Hepatocyte (in vitro differentiated cells): ENCODE results near the gene DOCK4. TPM values are rescaled to one million over a fixed set of nuclear protein-coding genes. Genes with fewer than 3 reads are reported as not detected.

ENCODE experiments used
- DNase-seq: peaks from one replicate; pipeline ENCODE4 v3.0.0-alpha.2; 2016; ENCODE audit warnings: low spot score
- H2AFZ ChIP-seq: fragments of 200-600 bp; sonication (generic); 2 replicates; pipeline ENCODE4 v1.6.0; 2016; ENCODE audit warnings: antibody characterized with exemption, mild to moderate bottlenecking
- H3K27ac ChIP-seq: fragments of 200-600 bp; sonication (generic); 2 replicates; pipeline ENCODE4 v1.5.1; 2016; ENCODE audit warnings: mild to moderate bottlenecking
- H3K27me3 ChIP-seq: fragments of 200-600 bp; sonication (generic); 2 replicates; pipeline ENCODE4 v1.6.1; 2016
- H3K36me3 ChIP-seq: fragments of 200-600 bp; sonication (generic); replicated peaks from 2 replicates; pipeline ENCODE4 v1.5.1; 2016; ENCODE audit warnings: low read depth; ENCODE audit not compliant: insufficient read depth
- H3K4me1 ChIP-seq: fragments of 200-600 bp; sonication (generic); 2 replicates; pipeline ENCODE4 v1.5.1; 2016; ENCODE audit warnings: mild to moderate bottlenecking, moderate library complexity; ENCODE audit not compliant: insufficient read depth
- H3K4me2 ChIP-seq: fragments of 200-600 bp; sonication (generic); 2 replicates; pipeline ENCODE4 v1.6.0; 2016
- H3K4me3 ChIP-seq: fragments of 200-600 bp; sonication (generic); 2 replicates; pipeline ENCODE4 v1.5.1; 2016; ENCODE audit warnings: mild to moderate bottlenecking
- H3K79me2 ChIP-seq: fragments of 200-600 bp; sonication (generic); 2 replicates; pipeline ENCODE4 v1.6.0; 2017; ENCODE audit warnings: mild to moderate bottlenecking
- H3K9me2 ChIP-seq: fragments of 200-600 bp; sonication (generic); replicated peaks from 2 replicates; pipeline ENCODE4 v1.6.0; 2017; ENCODE audit warnings: mild to moderate bottlenecking; ENCODE audit not compliant: insufficient read depth
- H3K9me3 ChIP-seq: fragments of 200-600 bp; sonication (generic); 2 replicates; pipeline ENCODE4 v1.5.1; 2016; ENCODE audit warnings: low read depth, mild to moderate bottlenecking
- H4K20me1 ChIP-seq: fragments of 200-600 bp; sonication (generic); 2 replicates; pipeline ENCODE4 v1.6.0; 2016; ENCODE audit warnings: mild to moderate bottlenecking; ENCODE audit not compliant: insufficient read depth, poor library complexity, severe bottlenecking
- EZH2 ChIP-seq: fragments of 200-600 bp; sonication (generic); IDR thresholded peaks from 2 replicates; pipeline ENCODE4 v1.6.1; 2016; ENCODE audit warnings: antibody characterized with exemption, mild to moderate bottlenecking, borderline replicate concordance
- EZH2phosphoT487 ChIP-seq: fragments of 200-600 bp; sonication (generic); IDR thresholded peaks from one replicate; pipeline ENCODE4 v1.6.1; 2018; ENCODE audit warnings: antibody characterized with exemption, mild to moderate bottlenecking, low read depth, moderate library complexity; ENCODE audit not compliant: unreplicated experiment, severe bottlenecking
- WGBS: methylation state at CpG from one replicate; pipeline ENCODE4 v1.1.6; 2016; ENCODE audit warnings: low lambda C conversion rate; ENCODE audit errors: missing lambda C conversion rate; 5-methylcytosine and 5-hydroxymethylcytosine counted together
- polyA plus RNA-seq: library from polyadenylated mRNA; unstranded; fragments of >200 nt; fragmentation: Nextera tagmentation; extraction: Ambion mirVana; gene quantifications from 2 replicates; pipeline ENCODE4 v1.2.1, GENCODE V29; 2016
- total RNA-seq: library from RNA; depleted of rRNA; stranded (reverse); fragments of >200 nt; gene quantifications from 2 replicates; pipeline ENCODE4 v1.2.3, GENCODE V29; 2014
- TF ChIP-seq, protein P1 (sequence below): fragments of 200-600 bp; sonication (generic); IDR thresholded peaks from 2 replicates; pipeline ENCODE4 v1.5.1; 2016; ENCODE audit warnings: antibody characterized with exemption, mild to moderate bottlenecking; ENCODE audit not compliant: poor library complexity

The DOCK4 gene
- total and polyA plus RNA-seq, 2 experiments from 2014 or later: 4.4 to 22.9 TPM

DNA sequence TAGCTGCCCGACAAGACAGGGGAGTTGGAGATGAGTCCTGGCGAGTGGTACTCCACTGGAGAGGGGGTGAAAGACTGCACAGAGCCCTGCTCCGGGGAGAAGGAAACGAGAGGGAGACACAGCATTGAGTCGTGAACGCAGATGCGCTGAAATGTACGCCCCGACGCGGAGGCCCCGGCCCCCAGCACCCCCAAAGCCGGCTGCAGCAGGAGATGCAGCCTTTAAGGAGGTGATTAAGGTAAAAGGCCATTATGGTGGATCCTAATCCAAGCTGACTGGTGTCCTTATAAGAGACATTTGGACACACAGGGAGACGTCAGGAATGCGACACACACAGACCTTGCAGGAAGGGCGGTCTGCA is 477.6 kb downstream of the DOCK4 start:
- no peaks in the 10 kb centered on the region for H3K4me1 ChIP-seq
- H3K27ac ChIP-seq: no peak overlapping the region
- H4K20me1 ChIP-seq: no peaks in the 10 kb centered on the region
- no peak overlapping the region for H2AFZ ChIP-seq
- H3K36me3 ChIP-seq: no peaks in the 10 kb centered on the region
- no peaks in the 10 kb centered on the region for H3K79me2 ChIP-seq
- no peaks in the 10 kb centered on the region for H3K9me3 ChIP-seq
- no peaks in the 10 kb centered on the region for H3K27me3 ChIP-seq
- TF ChIP-seq, protein P1, sequence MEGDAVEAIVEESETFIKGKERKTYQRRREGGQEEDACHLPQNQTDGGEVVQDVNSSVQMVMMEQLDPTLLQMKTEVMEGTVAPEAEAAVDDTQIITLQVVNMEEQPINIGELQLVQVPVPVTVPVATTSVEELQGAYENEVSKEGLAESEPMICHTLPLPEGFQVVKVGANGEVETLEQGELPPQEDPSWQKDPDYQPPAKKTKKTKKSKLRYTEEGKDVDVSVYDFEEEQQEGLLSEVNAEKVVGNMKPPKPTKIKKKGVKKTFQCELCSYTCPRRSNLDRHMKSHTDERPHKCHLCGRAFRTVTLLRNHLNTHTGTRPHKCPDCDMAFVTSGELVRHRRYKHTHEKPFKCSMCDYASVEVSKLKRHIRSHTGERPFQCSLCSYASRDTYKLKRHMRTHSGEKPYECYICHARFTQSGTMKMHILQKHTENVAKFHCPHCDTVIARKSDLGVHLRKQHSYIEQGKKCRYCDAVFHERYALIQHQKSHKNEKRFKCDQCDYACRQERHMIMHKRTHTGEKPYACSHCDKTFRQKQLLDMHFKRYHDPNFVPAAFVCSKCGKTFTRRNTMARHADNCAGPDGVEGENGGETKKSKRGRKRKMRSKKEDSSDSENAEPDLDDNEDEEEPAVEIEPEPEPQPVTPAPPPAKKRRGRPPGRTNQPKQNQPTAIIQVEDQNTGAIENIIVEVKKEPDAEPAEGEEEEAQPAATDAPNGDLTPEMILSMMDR: no peak
- no peak for TF ChIP-seq EZH2
- TF ChIP-seq EZH2phosphoT487: no peak
- DNase-seq: no peak
- H3K4me2 ChIP-seq: no peak overlapping the region
- no peaks in the 10 kb centered on the region for H3K9me2 ChIP-seq
- over 99% methylated on average over 15 of the region's 16 CpGs for WGBS
- no peak overlapping the region for H3K4me3 ChIP-seq

DNA sequence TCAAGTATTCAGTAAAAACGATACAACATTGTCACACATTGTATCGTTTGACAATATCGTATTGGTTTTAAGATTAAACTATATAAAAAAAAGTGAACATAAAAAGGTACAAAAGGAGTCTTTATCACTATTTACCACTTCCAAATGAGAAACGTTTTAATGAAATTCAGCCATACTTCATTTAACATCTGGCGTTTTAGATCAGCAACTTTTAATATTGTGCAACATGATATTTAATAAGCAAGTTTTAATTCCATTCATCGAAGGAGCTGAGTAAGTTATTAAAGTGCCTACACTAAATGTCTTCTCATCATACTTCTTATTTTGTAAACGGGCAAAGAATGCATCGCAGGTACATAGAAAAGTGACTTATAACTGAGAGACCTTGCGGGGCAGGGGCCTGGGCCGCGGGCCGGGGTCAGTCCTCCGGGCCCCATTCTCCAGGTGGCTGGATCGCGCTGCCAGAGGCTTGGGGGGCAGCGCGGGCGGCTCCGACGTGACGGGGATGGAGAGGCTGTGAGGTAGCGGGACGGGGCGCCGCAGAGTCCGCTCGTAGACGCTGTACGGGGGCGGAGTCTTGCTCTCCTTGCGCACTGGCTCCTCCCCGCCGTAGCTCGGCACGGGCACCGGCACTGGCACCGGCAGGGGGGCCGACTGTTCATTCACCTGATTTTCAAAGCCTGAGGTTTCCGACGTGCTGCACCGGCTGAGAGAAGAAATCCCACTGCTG is 478.1 kb downstream of the DOCK4 start:
- no peaks in the 10 kb centered on the region for H4K20me1 ChIP-seq
- H3K79me2 ChIP-seq: no peaks in the 10 kb centered on the region
- H3K27ac ChIP-seq: no peak overlapping the region
- H2AFZ ChIP-seq: no peak overlapping the region
- no peaks in the 10 kb centered on the region for H3K9me3 ChIP-seq
- no peaks in the 10 kb centered on the region for H3K36me3 ChIP-seq
- TF ChIP-seq EZH2 (no peak), EZH2phosphoT487 (no peak)
- TF ChIP-seq, protein P1: no peak
- DNase-seq: no peak
- no peak overlapping the region for H3K4me3 ChIP-seq
- WGBS: 98% methylated on average over 39 of the region's 41 CpGs
- no peak overlapping the region for H3K4me2 ChIP-seq
- no peaks in the 10 kb centered on the region for H3K4me1 ChIP-seq
- H3K9me2 ChIP-seq: no peaks in the 10 kb centered on the region
- no peaks in the 10 kb centered on the region for H3K27me3 ChIP-seq

DNA sequence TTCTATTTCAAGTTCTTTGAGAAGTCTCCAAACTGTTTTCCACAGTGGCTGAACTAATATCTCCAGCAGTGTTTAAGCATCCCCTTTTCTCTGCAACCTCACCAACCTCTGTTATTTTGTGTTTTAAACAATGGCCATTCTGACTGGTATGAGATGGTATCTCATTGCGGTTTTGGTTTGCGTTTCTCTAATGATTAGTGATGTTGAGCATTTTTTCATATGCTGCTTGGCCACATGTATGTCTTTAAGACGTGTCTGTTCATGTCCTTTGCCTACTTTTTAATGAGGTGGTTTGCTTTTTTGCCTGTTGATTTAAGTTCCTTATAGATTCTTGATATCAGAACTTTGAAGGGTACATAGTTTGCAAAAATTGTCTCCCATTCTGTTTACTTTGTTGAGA is 487.3 kb downstream of the DOCK4 start:
- no peak overlapping the region for H2AFZ ChIP-seq
- no peak overlapping the region for H3K4me3 ChIP-seq
- DNase-seq: no peak
- H3K9me3 ChIP-seq: no peaks in the 10 kb centered on the region
- 90% methylated on average over 3 of the region's 3 CpGs for WGBS
- no peaks in the 10 kb centered on the region for H3K27me3 ChIP-seq
- H4K20me1 ChIP-seq: no peaks in the 10 kb centered on the region
- H3K4me1 ChIP-seq: no peaks in the 10 kb centered on the region
- TF ChIP-seq, protein P1: no peak
- TF ChIP-seq EZH2 (no peak), EZH2phosphoT487 (no peak)
- no peak overlapping the region for H3K27ac ChIP-seq
- H3K4me2 ChIP-seq: no peak overlapping the region
- H3K9me2 ChIP-seq: no peaks in the 10 kb centered on the region
- no peaks in the 10 kb centered on the region for H3K36me3 ChIP-seq
- no peaks in the 10 kb centered on the region for H3K79me2 ChIP-seq
